B cell (primary cell): Measurements from ENCODE around the gene ERC2.

Source experiments
- CTCF ChIP-seq: fragments of 200-600 bp; IDR thresholded peaks from one replicate; pipeline ENCODE4 v1.8.0; 2022; ENCODE audit warnings: antibody characterized with exemption, mild to moderate bottlenecking
- EZH2 ChIP-seq: IDR thresholded peaks from 2 replicates; pipeline ENCODE4 v1.6.1; 2012; ENCODE audit warnings: borderline replicate concordance, low read depth, mild to moderate bottlenecking, moderate library complexity, low read length; ENCODE audit not compliant: insufficient read depth, poor library complexity, severe bottlenecking

DNA sequence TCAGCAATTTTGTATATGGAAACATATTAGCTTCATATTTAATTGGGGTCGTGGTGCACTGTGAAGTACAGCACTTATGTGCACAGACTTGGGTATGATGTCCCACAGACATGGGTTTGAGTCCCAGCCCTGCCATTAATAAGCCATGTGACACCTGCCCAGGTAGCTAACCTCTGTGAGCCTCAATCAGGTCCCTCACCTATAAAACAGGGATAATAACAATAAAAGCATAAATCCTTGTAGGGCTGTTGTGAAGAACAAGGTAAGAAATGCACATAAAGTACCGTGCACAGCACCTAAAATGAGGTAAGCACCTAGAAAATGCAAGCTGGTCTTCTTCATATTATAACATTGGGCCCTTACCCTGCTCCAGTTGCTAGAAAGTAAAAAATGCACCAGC is 807.6 kb downstream of the ERC2 start:
- TF ChIP-seq EZH2: no peak
- TF ChIP-seq CTCF: no peak
